Panc1 (cell line): ENCODE data around the gene MYBBP1A. TPM values are rescaled to one million over a fixed set of nuclear protein-coding genes. Genes with fewer than 3 reads are reported as not detected.

Experiments
- ATAC-seq: fragments of 200-7000 bp; cut with Tn5 transposase; 2 replicates; pipeline ENCODE4 v1.9.1; 2020; ENCODE audit warnings: mild to moderate bottlenecking, moderate library complexity
- BruUV-seq: library from RNA; stranded (reverse); fragments of 400-500 nt; replicated peaks from 2 replicates; lab custom pipeline; 2021; lab: Mats Ljungman, UMichigan
- CTCF ChIA-PET: fragments of 300-600 bp; sonication (Branson Sonifier 250); formaldehyde crosslinking; loops from one replicate; lab custom pipeline; 2022; ENCODE audit warnings: antibody characterized with exemption; lab: Charles Lee
- POLR2A ChIA-PET: fragments of 300-600 bp; sonication (Branson Sonifier 250); formaldehyde crosslinking; loops from one replicate; lab custom pipeline; 2022; ENCODE audit warnings: antibody characterized with exemption; lab: Charles Lee
- DNase-seq: peaks from one replicate; pipeline ENCODE4 v3.0.0-alpha.2; 2010; ENCODE audit warnings: low read depth, low spot score
- H3K27ac ChIP-seq: 2 replicates; pipeline ENCODE4 v1.5.1; 2011; ENCODE audit warnings: mild to moderate bottlenecking, low read length, inconsistent platforms
- H3K27me3 ChIP-seq: fragments of 200-500 bp; sonication (Bioruptor generic); 2 replicates; pipeline ENCODE4 v1.6.0; 2014; ENCODE audit warnings: low read length, inconsistent platforms; ENCODE audit not compliant: control insufficient read depth, insufficient read depth
- H3K36me3 ChIP-seq: fragments of 200-500 bp; sonication (Bioruptor generic); 2 replicates; pipeline ENCODE4 v1.5.1; 2014; ENCODE audit warnings: inconsistent platforms, mild to moderate bottlenecking, low read length, moderate library complexity; ENCODE audit not compliant: control insufficient read depth, insufficient read depth
- H3K4me1 ChIP-seq: 2 replicates; pipeline ENCODE4 v1.5.1; 2011; ENCODE audit warnings: inconsistent platforms, mild to moderate bottlenecking, low read length, moderate library complexity; ENCODE audit not compliant: control insufficient read depth, insufficient read depth
- H3K4me3 ChIP-seq, 2 experiments: 2 replicates each; pipeline ENCODE4 v1.5.1; 2011 to 2012; ENCODE audit warnings: low read depth in 2 of 2, low read length in 2 of 2, mild to moderate bottlenecking in 2 of 2, inconsistent platforms in 1 of 2, moderate library complexity in 1 of 2
- H3K9me3 ChIP-seq: fragments of 200-500 bp; sonication (Bioruptor generic); 2 replicates; pipeline ENCODE4 v1.5.1; 2014; ENCODE audit warnings: low read depth, mild to moderate bottlenecking, inconsistent platforms, low read length, moderate library complexity; ENCODE audit not compliant: control insufficient read depth, insufficient read depth
- POLR2AphosphoS5 ChIP-seq: IDR thresholded peaks from 2 replicates; pipeline ENCODE4 v1.6.1; 2012; ENCODE audit warnings: mild to moderate bottlenecking, low read depth, low read length, moderate library complexity
- SIN3A ChIP-seq: IDR thresholded peaks from 2 replicates; pipeline ENCODE4 v1.6.1; 2012; ENCODE audit warnings: low read depth, mild to moderate bottlenecking, low read length, moderate library complexity, borderline replicate concordance; ENCODE audit not compliant: insufficient read depth
- TCF7L2 ChIP-seq: IDR thresholded peaks from 2 replicates; pipeline ENCODE4 v1.6.1; 2011; ENCODE audit warnings: mild to moderate bottlenecking, low read depth, low read length, inconsistent platforms
- in situ Hi-C: cut with HindIII; loops from 2 replicates; pipeline ENCODE4 v1.10.0; 2016; ENCODE audit warnings: low sequenced_read_pairs, low pct_unique_long_range_greater_than_20kb
- intact Hi-C: fragments of 100-400 bp; cut with micrococcal nuclease; formaldehyde crosslinking; loops from one replicate; pipeline ENCODE4 v1.10.0; 2022; ENCODE audit not compliant: unreplicated experiment
- total RNA-seq: library from RNA; stranded (reverse); gene quantifications from one replicate; pipeline ENCODE4 v1.2.1, GENCODE V29; 2021; ENCODE audit not compliant: unreplicated experiment
- TF ChIP-seq, protein P1 (sequence below): fragments of 450-650 bp; IDR thresholded peaks from 2 replicates; pipeline ENCODE4 v1.5.1; 2017; ENCODE audit warnings: mild to moderate bottlenecking
- TF ChIP-seq, protein P2 (sequence below), 2 experiments: IDR thresholded peaks; 2 replicates each; pipeline ENCODE4 v1.6.1; 2011 to 2012; ENCODE audit warnings: low read depth in 2 of 2, control low read depth in 1 of 2, low read length in 1 of 2, mild to moderate bottlenecking in 1 of 2, moderate library complexity in 1 of 2; ENCODE audit not compliant: insufficient read depth in 1 of 2

The MYBBP1A gene
- total RNA-seq, 1 experiment from 2014 or later = 95.6 TPM

DNA sequence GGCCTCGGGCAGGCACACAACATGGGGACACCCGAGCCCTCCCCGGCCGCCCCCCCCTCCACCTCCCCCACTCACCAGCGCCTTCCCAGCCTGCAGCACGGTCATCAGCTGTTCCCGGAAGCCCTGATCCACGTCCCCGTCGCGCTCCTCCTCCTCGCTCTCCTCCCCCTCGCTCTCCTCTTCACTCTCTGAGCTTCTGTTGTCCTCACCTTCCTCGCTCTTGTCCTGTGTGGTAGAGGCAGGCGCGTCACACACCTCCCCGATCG, 10.3 kb downstream of the MYBBP1A start:
- Histone ChIP-seq H3K27me3 (no peaks in the 10 kb centered on the region), H3K4me1 (no peaks in the 10 kb centered on the region), H3K27ac (no peak overlapping the region), H3K9me3 (no peaks in the 10 kb centered on the region), H3K36me3 (peaks cover under 1% of the 10 kb centered on the region; the same call in 1 of the 2 replicates), H3K4me3 (no peak overlapping the region)
- no TSS peak for BruUV-seq
- ATAC-seq = no peak
- TF ChIP-seq TCF7L2 = no peak
- DNase-seq = no peak
- in situ Hi-C loops (no loop called here), intact Hi-C loops (no loop called here)
- CTCF ChIA-PET = no interaction called here
- POLR2A ChIA-PET = no interaction called here

DNA sequence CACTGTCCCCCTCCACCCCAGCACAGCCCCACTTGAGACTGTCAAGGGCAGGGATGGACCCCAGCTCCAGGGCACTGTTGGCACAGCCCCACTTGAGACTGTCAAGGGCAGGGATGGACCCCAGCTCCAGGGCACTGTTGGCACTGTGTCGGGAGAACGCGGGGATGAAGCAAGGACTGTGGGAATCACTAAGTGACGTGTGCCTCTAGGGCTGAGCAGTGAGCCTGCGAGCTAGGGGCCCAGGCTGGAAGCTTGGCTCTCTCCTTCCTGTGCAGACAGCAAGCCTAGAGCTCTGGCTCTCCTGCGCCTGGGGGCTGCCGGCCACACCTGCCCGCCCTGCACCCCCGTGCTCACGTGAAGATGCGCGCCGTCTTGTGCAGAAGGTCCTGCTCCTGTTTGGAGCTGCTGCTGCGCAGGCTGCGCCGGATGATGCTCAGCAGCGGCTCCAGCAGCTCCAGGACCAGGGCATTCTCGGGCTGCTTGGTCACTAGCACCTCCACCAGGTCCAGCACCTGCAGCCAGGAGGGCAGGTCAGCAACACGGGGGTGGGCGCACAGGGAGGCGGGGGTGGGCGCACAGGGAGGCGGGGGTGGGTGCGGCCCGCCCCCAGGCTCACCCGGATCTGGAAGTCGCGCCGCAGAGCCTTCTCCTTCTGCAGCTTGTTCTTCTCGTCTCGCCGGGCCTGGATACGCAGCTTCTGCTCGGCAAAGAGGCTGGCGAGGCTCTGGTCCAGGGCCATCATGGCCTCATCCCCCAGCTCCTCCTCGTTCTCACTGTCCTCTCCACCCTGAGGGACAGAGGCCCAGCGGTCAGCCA, 10.8 kb downstream of the MYBBP1A start:
- CTCF ChIA-PET = no interaction called here
- no TSS peak for BruUV-seq
- H3K4me1 ChIP-seq = no peaks in the 10 kb centered on the region
- peaks cover 3% of the 10 kb centered on the region; the same call in 1 of the 2 replicates for H3K36me3 ChIP-seq
- no peak overlapping the region for H3K4me3 ChIP-seq
- TF ChIP-seq SIN3A = no peak
- TF ChIP-seq POLR2AphosphoS5 = no peak
- TF ChIP-seq TCF7L2 = no peak
- TF ChIP-seq, protein P1, sequence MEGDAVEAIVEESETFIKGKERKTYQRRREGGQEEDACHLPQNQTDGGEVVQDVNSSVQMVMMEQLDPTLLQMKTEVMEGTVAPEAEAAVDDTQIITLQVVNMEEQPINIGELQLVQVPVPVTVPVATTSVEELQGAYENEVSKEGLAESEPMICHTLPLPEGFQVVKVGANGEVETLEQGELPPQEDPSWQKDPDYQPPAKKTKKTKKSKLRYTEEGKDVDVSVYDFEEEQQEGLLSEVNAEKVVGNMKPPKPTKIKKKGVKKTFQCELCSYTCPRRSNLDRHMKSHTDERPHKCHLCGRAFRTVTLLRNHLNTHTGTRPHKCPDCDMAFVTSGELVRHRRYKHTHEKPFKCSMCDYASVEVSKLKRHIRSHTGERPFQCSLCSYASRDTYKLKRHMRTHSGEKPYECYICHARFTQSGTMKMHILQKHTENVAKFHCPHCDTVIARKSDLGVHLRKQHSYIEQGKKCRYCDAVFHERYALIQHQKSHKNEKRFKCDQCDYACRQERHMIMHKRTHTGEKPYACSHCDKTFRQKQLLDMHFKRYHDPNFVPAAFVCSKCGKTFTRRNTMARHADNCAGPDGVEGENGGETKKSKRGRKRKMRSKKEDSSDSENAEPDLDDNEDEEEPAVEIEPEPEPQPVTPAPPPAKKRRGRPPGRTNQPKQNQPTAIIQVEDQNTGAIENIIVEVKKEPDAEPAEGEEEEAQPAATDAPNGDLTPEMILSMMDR = no peak
- TF ChIP-seq, protein P2, sequence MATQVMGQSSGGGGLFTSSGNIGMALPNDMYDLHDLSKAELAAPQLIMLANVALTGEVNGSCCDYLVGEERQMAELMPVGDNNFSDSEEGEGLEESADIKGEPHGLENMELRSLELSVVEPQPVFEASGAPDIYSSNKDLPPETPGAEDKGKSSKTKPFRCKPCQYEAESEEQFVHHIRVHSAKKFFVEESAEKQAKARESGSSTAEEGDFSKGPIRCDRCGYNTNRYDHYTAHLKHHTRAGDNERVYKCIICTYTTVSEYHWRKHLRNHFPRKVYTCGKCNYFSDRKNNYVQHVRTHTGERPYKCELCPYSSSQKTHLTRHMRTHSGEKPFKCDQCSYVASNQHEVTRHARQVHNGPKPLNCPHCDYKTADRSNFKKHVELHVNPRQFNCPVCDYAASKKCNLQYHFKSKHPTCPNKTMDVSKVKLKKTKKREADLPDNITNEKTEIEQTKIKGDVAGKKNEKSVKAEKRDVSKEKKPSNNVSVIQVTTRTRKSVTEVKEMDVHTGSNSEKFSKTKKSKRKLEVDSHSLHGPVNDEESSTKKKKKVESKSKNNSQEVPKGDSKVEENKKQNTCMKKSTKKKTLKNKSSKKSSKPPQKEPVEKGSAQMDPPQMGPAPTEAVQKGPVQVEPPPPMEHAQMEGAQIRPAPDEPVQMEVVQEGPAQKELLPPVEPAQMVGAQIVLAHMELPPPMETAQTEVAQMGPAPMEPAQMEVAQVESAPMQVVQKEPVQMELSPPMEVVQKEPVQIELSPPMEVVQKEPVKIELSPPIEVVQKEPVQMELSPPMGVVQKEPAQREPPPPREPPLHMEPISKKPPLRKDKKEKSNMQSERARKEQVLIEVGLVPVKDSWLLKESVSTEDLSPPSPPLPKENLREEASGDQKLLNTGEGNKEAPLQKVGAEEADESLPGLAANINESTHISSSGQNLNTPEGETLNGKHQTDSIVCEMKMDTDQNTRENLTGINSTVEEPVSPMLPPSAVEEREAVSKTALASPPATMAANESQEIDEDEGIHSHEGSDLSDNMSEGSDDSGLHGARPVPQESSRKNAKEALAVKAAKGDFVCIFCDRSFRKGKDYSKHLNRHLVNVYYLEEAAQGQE (IDR thresholded peaks at IDR 0.05; ENCODE audit: insufficient read depth in 1 of 2, low read depth in 2 of 2, low read length in 1 of 2) = no peak
- H3K9me3 ChIP-seq = no peaks in the 10 kb centered on the region
- ATAC-seq (no peak), DNase-seq (no peak)
- no peaks in the 10 kb centered on the region for H3K27me3 ChIP-seq
- in situ Hi-C loops (no loop called here), intact Hi-C loops (no loop called here)
- POLR2A ChIA-PET = no interaction called here
- no peak overlapping the region for H3K27ac ChIP-seq

DNA sequence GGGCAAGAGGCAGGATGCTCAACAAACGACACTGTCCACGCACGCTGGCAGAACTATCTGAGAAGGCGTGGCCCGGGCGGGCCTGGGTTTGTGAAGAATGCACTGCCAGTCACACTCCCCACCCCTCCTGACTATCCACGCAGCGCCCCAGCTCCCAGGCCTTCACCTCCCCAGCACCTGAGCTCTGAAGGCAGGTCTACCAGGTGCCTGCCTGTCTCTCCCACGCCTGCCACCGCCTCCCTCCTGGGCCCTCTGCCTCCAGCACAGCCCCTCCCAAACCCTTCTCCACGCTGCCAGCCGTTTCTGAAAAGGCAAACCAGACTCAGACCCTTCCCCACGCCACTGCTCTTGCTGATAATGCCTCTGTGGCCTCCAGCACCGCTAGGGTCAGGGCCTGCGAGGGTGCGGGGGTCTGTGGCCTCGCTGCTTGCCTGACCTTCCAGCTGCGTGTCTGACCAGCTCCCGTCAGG, 11.6 kb downstream of the MYBBP1A start:
- Histone ChIP-seq H3K27me3 (no peaks in the 10 kb centered on the region), H3K4me1 (peaks cover 2% of the 10 kb centered on the region; the same call in 1 of the 2 replicates), H3K9me3 (no peaks in the 10 kb centered on the region), H3K4me3 (no peak overlapping the region), H3K27ac (no peak overlapping the region), H3K36me3 (peaks cover 3% of the 10 kb centered on the region; the same call in 1 of the 2 replicates)
- DNase-seq (no peak), ATAC-seq (no peak)
- intact Hi-C loops = no loop called here
- no TSS peak for BruUV-seq
- POLR2A ChIA-PET = no interaction called here
- CTCF ChIA-PET = no interaction called here
- in situ Hi-C loops = no loop called here
- TF ChIP-seq SIN3A = no peak
- no peak for TF ChIP-seq POLR2AphosphoS5
- TF ChIP-seq TCF7L2 = no peak
- TF ChIP-seq, protein P2 (IDR thresholded peaks at IDR 0.05; ENCODE audit: insufficient read depth in 1 of 2, low read depth in 2 of 2, low read length in 1 of 2) = no peak
